ENCODE results near the gene NKAPD1.
A peak's percentile ranks its signal among the peaks of the same experiment; 100 is the strongest.

The NKAPD1 gene

DNA sequence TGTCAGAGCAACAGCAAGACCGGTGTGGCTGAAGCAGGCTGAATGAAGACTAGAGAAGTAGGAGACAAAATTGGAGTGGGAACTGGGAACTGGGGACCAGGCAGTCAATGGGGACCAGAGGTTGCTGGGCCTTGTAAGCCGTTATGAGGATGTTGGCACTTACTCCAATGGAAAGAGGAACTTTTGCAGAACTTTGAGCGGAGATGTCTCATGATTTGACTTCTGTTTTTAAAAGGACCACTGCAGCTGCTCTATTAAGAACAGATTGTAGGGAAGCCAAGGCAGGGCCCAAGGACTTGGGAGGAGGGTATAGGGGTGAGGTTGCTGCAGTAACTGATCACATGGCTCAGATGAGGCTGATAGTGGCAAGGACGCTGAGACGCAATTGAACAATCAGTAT, 55.6 kb downstream of the NKAPD1 start:
- in situ Hi-C loops (cut with MboI; ENCODE audit: low pct_unique_long_range_greater_than_20kb, low sequenced_read_pairs), result no loop called here
- DNase-seq, result peak; percentile 44

DNA sequence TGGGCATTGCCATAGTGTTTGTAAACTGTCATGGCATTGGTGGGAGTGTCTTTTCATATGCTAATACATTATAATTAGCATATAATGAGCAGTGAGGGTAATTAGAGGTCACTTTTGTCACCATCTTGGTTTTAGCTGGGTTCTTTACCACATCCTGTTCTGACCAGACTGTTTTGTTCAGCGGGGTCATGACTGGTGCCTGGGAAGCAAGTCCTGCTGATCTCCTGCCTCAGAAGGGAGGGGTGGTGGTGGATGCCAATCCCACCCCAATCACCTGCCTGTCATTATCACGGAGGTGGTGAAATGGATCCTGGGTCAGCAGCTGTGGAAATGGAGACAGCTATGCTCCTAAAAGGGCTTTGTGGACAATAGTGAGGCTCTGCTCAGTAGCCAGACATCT, 58.6 kb downstream of the NKAPD1 start:
- in situ Hi-C loops (cut with MboI; ENCODE audit: low pct_unique_long_range_greater_than_20kb, low sequenced_read_pairs), result no loop called here

DNA sequence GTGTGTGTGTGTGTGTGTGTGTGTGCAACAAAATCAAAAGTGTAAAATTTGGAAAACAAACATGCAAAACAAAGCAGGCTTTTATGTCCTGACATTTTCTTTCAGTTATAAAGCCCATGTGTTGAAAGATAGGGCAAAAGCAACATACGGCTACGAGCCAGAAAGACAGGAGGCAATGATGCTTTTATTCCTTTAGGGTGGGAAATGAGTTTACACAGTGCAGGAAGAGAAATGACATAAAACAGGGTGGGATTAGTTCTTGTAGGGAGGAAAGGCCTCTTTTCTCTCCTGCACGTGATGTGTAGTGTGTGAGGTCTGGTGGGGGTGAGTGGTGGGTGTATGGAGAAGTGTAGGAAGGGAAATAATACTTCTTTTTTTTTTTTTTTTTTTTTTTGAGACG, 60.4 kb downstream of the NKAPD1 start:
- in situ Hi-C loops (cut with MboI; ENCODE audit: low pct_unique_long_range_greater_than_20kb, low sequenced_read_pairs), result no loop called here
- no peak for DNase-seq

More for the DNA sequence above, 58.6 kb downstream of the NKAPD1 start:
- DNase-seq, result no peak

Data from KBM-7 (cell line).